DMS 273 treated with DMSO at 0.1 percent for 48 hours (cell line): ENCODE data around the gene PTPRE.

Source experiments
- DNase-seq: peaks from one replicate; lab custom pipeline; 2025; lab: John Stamatoyannopoulos, UW

The PTPRE gene

DNA sequence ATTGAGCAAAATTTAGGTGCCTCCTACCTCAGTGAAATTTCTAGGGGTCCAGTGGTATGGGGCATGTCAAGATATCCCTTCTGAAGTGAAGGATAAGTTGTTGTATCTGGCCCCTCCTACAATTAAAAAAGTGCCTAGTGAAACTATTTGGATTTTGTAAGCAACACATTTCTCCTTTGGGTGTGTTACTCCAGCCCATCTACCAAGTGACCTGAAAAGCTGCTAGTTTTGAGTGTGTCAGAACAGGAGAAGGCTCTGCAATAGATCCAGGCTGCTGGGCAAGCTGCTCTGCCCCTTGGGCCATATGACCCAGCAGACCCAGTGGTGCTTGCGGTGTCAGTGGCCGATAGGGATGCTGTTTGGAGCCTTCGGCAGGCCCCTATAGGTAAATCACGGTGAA lies 46.0 kb downstream of the PTPRE start:
- no peak for DNase-seq

DNA sequence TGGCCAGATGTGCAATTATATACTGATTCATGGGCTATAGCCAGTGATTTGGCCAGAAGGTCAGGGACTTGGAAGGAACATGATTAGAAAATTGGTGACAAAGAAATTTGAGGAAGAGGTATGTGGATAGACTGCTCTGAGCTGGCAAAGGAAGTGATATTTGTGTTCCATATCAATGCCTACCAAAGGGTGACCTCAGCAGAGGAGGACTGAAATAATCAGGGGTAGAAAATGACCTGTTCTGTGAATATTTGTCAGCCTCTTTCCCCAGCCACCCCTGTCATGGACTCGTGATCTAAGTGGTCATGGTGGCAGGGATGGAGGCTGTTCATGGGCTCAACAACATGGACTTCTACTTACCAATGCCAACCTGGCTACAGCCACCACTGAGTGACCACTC lies 47.0 kb downstream of the PTPRE start:
- DNase-seq = no peak

DNA sequence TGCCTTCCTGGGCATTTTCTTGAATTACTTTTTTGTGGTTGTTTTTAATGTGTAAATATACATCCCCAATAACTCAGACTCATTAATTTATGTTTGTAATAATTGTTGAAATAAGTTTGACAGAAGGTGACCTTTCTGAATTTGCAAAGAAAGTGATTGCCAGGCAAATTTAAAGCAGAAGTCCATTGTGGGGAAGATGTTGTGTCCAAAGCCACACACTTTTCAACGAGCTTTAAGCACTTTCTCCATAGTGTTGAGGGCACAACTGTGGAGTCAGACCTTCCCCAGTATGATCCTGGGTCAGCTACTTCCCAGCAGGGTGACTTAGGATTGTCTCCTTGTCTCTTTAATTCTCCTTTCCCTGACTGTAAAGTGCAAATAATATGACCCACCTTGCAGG lies 52.5 kb downstream of the PTPRE start:
- no peak for DNase-seq

DNA sequence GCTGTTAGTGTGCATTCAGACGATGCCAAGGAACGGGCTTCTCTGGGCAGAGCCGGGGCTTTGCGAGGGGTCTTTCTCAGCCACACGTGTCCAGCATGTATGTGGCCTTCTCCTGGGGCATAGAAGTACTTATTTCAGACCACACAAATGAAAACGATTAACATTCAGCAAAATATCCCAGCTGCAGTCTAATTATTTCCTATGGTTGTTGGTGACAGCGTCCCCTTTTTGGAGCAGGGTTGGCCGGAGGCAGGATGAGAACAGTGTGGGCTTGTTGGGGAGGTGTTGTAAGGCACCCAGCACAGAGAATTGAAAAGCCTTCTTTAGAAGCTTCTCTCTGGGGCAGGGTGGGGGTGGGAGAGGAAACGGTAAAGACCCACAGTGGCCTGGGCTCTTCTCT lies 54.2 kb downstream of the PTPRE start:
- no peak for DNase-seq

DNA sequence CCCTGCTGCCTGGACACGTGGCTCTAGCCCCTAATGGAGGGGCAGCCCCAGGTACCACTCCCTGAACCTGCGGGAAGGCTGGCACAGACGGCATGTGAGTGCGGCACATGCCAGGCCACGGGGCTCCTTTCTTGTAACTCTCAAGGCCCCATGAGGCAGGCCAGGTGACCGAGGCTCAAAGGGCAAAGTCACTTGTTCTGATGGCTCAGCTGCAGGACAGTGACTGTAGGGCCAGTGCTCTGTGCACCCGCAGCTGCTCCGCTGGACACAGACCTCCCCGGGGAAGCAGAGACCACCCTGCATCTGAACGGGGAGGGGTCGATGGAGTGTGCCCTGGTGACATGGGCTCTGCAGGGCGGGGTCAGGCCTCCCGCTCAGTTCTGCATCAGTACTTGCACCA lies 55.3 kb downstream of the PTPRE start:
- DNase-seq = no peak

DNA sequence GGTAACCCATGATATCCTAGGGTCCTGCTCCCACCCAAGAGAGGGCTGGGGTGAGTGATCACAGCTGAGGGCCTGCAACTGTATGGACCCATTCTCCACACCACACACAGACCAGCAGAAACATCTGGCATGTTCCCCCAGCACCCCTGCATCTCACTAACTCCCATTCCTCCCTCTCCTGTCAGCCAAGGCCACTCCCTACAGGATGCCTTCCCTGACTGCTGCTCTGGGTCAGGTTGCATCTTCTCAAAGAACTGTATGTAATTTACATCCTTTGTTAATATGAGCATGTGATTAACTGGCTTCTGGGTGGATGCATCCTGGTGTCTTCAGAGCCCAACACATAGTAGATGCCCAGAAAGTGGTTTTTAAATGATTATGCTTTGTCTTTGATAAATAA lies 56.2 kb downstream of the PTPRE start:
- DNase-seq = no peak

DNA sequence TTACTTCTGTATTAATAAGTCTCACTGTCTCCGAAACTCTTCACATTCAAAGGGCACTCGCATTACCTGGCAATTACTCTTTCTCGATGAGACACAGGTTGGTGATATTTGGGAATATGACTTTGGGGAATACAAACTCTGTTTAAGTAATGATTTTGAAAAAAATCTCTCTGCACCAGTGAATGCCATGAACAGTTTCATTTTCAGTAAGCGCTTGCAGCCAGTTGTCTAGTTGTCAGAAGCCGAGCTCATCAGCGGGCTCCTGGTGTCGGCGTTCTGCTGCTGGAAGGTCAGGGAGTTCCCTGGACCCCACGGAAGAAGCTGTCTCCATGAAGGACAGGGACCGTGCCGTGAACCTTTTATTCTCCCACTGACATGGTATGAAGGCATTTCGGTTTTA lies 57.7 kb downstream of the PTPRE start:
- DNase-seq = no peak

DNA sequence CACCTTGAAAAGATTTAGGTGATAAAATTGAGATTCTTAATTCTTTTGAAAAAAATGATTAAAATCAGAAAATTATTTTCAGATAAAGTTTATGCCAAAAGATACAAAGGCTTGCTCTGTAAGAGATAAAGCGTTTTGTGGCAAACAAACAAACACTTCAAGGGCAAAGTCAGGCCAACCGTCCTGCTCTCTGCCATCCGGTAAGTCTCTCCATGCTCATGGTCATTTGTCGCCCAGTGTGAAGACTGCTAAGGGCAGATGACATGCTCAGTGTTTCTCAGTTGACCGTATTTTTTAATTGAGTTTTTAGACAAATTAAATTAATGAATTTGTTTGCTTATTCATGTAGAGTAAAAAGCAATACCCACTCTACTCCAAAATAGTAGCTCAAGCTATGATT lies 60.0 kb downstream of the PTPRE start:
- no peak for DNase-seq

DNA sequence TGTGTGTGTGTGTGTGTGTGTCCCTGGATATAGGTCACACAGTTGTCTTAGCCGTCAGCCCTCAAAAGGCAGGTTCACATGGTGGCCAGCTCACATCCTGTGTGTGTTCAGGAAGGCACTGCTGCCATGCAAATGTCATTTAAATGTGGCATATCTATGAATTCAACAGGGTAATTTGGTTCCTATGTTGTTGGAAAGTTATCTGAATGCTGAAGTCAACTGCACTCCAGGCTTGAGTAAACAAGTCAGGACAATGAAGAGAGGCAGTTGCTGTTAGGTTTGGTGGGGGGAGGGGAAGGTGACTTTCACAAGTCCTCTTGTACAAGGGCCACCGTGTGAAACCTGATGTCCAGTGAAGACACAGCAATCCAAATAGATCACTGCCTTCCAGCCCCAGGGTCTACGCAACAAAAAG lies 61.1 kb downstream of the PTPRE start:
- no peak for DNase-seq

DNA sequence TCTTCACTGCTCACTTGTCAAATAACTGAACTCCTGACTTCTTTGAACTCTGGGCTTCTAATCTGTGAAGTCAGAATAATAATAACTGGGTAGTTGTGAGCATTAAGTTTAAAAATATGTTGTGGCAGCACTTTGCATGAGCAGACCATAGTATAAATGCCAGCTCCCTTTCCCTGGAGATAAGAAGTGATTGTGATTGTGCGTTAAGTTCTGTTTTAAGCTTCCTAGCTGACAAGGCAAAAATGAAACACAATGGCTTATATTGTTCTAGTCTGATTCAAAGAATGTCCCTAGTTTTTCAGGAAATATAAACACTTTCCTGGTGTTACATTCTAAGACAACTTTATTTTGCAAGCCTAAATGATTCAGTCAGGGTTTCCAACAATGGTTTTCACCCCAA lies 61.8 kb downstream of the PTPRE start:
- DNase-seq = no peak

DNA sequence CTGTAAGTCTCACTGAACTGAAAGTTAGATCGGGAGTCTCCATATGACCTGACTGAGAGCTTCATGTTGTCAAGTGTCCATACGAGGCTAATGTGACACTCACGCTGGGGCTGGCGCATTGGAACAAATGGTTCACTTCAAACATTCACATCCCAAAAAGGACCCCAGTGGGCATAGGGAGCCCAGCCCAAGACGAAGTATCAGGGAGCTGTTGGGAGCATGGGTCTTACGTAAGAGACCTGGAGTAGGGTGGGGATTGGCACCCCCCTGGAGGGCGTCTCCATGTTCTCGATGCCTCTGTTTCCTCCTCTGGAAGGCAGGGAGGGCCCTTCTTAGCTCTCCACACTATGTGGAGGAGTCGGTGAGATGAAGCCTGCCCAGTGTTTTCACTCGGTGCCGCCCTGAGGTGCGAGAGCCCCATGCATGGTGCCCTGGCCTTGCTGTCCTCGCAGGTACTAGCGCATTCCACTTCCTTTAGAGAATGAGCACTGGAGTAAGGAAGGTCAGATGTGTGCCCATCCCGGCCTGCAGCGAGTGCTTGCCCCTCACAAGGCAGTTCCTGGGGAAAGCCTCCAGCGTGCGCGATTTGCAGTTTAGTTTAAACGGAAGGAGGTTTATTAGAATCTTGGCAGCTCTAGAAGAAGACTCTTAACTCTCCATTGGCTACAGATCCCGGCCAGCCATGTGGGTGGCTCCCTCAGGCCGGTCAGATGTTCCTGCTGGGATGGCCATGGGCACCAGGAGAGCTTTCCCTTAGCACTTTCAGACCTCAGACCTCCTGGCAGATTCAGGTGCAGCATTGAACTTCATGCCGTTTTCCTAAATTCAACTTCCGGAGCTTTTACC lies 64.4 kb downstream of the PTPRE start:
- DNase-seq = no peak

DNA sequence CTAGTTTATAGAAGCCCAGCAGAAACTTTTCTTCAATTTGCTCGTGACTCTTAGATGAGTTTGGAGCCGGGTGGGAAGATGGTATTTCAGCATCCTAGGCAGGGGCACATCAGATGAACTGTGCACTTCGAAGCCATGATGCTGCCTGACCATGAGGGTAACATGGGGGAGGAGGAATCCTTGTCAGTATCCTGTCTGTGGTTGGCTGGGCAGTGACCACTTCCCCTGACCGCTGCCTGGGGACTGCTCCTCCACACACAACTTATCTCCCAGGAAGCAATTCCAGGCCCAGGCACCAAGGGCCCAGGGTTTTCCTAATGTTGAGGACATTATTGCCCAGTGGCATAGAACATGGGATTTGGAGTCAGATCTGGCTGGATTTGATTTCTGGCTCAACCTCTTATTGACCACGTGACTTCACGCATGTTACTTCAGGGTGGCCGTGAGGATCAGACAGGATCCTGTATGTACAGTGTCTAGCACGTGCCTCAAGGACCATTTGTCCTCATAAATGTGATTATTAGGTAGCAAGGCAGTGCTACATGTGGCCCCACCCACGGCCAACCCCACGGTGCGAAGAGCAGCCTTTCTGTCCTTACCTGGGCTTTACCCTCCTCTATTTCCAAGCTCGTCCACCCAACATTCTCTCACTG lies 65.2 kb downstream of the PTPRE start:
- no peak for DNase-seq

DNA sequence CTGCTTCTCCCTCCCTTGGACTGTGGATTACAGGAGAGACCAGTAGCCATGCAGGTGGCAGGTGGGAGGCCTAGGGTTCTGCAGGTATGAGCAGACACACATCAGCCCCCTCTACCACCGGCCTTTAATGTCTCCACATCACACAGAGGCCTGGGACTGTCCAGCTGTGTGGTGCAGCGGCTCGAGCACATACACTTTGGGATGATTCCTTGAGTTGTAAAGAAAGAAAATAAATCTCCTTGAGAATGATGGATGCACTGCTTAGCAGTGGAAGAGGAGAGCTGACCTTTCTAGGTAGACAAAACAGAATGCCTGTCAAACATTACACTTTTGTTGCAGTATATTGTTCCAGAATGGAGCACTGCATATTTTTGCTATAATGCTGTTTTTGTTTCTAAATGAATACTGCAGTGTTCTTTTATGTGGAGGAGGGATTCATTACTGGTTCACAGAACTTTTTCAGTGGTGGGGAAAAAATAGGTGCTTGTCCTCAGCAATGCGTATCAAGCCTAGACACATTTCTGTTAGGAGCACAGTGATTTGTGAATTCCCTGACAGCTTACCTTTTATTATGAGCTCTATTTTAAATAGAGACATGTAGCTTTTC lies 66.0 kb downstream of the PTPRE start:
- DNase-seq = no peak

DNA sequence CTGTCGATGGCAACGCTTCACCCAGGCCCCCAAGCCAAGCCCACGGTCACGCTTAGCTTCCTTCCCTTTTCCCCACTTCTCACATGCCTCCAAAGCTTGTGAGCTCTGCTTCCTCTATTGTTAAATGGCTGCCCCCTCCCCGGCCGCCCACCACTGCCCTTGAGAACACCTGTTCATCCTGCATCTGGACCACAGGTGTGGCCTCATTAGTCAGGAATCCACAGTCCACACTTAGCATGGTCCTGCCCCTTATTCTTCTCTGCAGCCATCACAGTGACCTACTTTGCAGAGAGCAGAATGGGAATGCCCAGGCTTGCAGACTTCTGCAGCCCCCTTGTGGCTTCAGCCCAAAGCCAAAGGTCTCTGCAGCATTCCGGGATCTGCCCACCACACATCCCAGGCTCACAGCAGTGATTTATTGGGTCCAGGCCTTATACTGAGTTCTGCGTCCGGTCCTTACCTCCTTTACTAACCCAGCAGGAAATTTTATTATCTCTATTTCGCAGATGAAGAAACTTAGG lies 66.9 kb downstream of the PTPRE start:
- DNase-seq = no peak

DNA sequence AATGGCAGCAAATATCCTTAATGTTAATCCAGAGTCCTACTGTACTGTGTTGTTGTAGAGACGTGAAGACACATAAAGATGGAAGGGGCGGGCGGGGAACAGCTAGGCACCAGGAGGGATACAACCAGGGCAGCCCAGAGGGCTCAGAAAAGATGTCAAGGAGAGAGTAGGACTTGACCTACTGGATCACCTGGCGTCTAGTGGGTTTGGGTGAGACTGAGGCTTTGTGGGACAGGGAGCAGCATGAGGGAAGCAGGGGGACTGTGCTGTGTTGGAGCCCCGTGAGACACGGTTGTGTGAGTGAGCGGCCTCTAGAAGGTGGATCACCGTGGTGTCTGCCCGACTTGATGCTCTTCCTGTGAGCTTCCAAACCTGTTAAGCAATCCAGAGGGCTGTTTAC lies 68.0 kb downstream of the PTPRE start:
- no peak for DNase-seq

DNA sequence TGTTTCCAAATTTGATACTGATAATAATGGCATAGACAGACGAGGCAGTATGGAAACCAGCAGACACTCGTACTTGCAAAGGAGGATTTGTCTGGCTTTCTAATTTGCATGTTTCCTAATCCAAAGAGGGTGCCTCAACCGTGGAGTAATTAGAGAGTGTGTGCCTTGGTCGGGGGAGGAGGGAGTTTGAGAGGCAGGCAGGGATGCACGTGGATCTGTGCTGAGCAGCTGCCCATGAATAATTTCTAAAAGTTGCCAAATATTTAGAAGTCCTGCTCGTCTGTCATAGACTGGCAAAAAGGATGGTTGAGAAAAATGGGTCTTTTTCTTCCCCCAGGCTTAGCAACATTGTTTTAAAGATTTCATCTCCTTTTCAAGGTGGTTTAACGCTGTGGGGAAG lies 69.4 kb downstream of the PTPRE start:
- DNase-seq = no peak

DNA sequence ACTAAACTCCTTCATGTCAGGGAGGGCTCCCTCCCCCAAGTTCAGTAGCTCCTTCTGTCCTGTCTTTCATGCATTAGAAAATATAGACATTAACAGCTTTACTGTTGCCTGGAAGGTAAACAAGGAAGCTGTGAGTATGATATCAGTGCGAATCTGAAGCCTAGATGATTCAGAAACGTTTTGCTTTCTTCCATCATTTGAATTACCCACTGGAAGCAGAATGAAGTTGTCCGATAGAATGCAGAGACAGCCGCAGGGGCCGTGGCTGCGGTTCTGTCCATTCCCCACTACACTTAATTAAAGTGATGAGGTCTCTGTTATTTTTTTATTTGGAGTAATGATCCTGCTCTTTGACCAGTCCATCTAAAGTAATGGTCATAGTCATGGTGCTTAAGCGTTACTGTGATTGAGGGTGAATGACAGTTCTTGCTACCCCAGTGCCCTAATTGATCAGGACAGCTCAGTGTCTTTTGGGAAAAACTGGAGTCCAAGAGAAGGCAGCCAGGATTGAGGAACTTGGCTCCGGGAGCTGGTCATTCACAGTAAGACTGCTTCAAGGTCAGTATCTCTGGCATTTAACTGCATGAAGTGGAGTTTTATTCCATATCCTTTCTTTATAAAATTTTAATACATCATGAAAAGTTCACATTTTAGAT lies 69.9 kb downstream of the PTPRE start:
- DNase-seq = no peak

DNA sequence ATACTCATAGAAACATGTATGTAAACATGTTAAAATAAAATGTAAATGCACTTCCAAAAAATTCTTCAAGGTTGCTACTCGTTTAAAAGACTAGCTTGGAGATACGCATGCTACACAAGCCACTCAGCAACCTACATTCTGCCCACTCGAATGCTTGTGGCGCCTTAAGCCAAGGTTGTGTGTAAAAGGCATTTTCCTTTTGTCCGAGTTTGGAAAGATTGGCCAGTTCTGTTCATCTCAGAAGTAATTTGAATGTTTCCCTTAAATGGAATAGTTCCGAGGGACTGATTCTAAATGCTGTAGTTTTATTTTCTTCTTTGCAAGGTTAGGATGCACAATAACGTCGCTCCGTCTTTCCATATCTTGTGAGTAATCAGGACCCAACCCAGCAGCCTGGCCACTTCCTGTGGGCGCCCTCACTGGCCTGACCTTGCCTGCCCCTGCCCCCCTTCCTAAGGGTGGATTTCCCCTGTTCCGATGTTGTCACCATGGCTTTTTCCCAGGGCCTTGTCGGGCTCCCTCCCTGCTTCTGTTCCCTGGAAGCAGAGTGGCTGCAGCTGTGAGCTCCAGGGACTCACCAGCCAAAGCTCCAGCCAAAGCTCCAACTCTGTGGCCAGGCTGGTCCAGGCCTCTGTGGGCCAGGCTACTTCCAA lies 70.6 kb downstream of the PTPRE start:
- no peak for DNase-seq

DNA sequence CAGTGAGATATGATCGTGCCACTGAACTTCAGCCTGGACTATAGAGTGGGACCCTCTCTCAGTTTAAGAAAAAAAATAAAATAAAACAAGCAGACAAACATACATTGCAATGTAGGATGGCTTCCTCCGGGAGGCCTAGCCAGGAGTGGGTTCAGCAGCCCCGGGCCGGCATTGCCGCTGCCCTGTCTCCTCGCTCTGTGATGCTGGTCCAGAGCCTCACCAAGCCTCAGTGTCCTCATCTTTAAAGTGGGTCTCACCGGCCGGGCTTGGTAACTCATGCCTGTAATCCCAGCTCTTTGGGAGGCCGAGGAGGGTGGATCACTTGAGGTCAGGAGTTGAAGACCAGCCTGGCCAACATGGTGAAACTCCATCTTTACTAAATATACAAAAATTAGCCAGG lies 71.6 kb downstream of the PTPRE start:
- no peak for DNase-seq

DNA sequence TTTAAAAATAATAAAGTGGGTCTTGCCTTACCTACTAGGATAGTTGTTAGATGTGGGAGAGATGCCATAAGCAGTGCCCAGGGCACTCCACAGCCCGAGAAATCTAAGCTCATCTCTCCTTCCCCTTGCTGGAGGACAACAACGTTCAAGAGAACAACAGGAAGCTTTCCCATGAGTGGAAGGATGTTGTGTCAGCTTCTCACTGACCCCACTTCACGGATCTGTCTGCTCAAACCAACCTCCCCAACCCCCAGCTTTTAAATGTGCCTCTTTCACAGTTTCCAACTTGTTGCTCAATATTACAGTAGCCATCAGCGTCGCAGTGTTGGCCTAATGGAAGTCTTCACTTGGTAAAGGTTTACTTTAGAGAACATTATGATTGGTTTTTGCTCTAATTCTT lies 72.1 kb downstream of the PTPRE start:
- no peak for DNase-seq

DNA sequence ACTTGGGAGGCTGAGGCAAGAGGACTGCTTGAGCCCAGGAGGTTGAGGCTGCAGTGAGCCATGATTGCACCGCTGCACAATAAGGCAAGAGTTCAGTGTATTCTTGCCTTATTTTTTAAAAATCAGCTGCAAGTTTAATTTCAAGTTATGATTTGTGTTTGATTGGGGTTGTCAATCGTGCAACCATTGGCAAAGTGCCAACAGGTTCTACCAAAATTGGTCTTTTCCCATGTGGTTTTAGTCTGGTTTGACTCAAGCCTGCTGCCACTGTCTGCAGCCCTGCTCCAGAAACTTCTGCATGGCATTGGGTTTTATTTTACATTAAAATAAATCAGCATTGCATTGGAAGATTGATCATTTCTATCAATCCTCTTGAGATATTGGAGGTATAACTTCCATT lies 72.7 kb downstream of the PTPRE start:
- no peak for DNase-seq

DNA sequence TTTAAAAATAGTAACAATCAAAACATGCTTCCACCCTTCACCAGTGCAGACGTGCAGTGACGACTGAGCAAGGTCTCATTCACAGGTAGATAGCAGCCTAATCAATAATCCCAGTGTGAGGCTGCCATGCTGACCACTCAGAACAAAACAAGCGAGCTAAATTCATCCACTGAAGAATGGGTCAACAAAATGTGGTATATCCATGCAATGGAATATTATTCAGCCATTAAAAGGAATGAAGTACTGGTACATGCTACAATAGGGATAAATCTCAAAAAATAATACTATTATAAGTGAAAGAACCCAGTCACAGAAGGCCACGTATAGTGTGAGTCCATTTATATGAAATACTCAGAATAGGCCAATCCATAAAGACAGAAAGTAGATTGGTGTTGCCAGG lies 74.0 kb downstream of the PTPRE start:
- DNase-seq = no peak
